Measurements from ENCODE around the gene TAS2R30.
"Not testable (repeated sequence)": the region's sequence is repeated elsewhere in the genome, so short reads cannot be mapped to it uniquely, and the experiment has no call there.

Gene TAS2R30

DNA sequence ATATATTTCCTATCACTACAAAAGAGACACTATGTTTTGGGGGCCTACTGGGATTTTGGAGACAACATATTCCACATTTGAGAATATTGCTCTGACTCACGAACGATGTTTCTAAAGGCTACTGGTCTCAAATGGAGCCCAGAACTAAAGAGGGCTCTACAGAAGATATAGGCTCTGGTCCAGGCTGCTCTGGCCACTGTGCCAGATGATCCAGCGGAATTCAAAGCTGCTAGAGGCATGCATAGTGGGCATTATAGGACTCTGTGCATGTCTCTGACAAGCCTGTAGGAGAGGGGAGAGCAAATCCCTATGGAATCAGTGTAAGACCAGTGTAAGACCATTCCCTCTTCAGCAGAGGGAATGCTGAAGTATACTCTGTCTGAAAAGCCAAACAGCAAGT lies 4.1 kb downstream of the TAS2R30 start:
- no peak for DNase-seq (ENCODE audit: low read depth)

DNA sequence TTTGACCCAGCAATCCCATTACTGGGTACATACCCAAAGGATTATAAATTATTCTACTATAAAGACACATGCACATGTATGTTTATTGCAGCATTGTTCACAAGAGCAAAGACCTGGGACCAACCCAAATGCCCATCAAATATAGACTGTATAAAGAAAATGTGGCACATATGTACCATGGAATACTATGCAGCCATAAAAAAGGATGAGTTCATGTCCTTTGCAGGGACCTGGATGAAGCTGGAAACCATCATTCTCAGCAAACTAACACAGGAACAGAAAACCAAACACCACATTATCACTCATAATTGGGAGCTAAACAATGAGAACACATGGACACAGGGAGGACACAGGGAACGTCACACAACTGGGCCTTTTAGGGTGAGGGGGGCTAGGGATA lies 20.3 kb downstream of the TAS2R30 start:
- DNase-seq (ENCODE audit: low read depth) = not testable (repeated sequence)

DNA sequence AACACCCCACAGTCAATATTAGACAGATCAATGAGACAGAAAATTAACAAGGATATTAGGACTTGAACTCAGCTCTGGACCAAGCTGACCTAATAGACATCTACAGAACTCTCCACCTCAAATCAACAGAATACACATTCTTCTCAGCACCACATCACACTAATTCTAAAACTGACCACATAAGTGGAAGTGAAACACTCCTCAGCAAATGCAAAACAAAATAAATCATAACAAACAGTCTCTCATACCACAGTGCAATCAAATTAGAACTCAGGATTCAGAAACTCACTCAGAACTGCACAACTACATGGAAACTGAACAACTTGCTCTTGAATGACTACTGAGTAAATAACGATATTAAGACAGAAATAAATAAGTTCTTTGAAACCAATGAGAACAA lies 23.2 kb downstream of the TAS2R30 start:
- DNase-seq (ENCODE audit: low read depth) = not testable (repeated sequence)

DNA sequence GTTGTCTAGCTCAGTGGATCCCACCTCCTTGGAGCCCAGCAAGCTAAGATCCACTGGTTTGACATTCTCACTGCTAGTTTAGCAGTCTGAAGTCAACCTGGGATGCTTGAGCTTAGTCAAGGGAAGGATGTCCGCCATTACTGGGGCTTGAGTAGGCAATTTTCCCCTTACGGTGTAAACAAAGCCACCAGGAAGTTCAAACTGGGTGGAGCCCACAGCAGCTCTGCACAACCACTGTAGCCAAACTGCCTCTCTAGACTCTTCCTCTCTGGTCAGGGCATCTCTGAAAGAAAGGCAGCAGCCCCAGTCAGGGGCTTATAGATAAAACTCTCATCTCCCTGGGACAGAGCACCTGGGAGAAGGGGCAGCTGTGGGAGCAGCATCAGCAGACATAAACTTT lies 25.6 kb downstream of the TAS2R30 start:
- DNase-seq (ENCODE audit: low read depth) = no peak

DNA sequence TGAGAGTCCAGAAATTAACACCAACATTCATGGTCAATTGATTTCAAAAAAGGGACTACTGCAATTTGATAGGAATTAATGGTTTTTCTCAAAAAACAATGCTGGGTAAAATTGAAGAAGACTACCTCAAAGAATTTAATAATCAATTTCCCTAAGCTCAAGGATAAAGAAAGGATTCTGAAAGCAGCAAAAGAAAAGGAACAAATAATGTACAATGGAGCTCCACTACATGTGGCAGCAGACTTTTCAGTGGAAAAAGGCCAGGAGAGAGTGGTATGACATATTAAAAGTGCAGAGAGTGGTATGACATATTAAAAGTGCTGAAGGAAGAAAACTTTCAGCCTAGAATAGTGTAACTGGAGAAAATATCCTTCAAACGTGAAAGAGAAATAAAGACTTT lies 26.7 kb downstream of the TAS2R30 start:
- DNase-seq (ENCODE audit: low read depth) = no peak

DNA sequence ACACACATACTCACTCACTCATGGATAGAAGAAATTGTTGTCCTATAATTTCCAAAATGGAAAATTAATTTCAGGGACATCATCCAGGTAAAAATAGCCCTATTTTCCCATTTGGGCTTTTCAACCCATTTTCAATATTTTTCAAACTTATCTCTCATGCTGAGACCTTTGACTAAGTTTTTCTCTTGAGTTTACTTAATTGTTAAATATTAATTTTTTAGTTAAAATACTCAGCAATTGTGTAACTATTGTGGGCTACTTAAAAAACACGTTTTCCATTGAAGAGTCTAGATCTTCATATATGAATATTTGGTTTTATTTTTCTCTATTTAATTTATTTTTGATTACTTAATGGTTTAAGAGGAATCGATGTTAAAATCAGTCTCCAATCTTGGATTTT lies 28.2 kb downstream of the TAS2R30 start:
- DNase-seq (ENCODE audit: low read depth) = no peak

DNA sequence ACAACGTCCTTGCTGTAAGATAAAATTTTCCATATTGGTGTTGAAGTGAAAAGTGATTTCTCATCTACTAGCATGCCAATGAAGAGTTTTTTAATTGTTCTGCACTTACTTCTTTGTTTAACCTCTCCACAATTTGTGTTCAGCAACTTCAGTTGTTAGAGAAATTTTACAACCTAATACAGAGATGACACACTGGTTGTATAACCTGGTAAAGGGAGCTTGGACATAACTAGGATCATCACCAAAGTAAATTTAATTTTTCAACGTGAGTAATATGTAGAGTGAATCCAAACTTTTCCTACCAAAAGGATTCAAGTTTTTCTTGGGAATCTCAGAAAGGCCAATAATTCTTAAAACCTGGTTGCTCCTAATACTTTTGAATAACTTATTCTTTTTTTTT lies 28.9 kb downstream of the TAS2R30 start:
- DNase-seq (ENCODE audit: low read depth) = no peak

DNA sequence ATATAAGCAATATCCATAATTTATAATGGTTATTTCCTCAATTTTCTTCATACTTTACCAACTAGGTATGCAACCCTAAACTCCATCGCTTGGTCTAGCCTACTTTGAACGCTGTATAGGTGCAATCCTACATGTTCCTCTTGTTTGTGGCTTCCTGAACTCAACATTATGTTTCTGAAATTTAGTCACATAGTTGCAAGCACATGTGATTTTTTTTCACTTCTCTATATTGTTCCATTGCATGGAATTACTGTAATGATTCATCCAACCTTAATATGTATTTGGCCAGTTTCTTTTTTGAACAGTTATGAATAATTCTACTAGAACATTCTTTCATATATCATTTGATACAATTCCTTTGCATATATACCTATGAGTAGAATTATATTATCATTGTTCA lies 39.5 kb downstream of the TAS2R30 start:
- DNase-seq (ENCODE audit: low read depth) = not testable (repeated sequence)

DNA sequence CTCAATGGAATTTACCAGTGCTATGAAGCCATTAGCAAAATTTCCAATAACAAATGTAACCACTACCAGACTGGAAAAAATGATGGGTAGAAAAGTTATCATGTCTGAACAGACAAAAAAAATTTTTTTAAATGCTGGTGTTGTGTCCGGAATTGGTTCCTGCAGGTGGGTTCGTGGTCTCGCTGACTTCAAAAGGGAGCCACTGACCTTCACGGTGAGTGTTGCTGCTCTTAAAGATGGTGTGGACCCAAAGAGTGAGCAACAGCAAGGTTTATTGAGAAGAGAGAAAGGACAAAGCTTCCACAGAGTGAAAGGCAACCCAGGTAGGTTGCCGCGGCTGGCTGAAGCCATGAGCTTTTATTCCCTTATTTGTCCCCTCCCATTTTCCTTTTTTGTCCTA lies 42.3 kb downstream of the TAS2R30 start, which contains the start of gene TAS2R43:
TAS2R43 (minus strand) TSS at position 186 of the 400 bp plus-strand sequence; CDS start at position 102, 84 bp downstream.
- no peak for DNase-seq (ENCODE audit: low read depth)

DNA sequence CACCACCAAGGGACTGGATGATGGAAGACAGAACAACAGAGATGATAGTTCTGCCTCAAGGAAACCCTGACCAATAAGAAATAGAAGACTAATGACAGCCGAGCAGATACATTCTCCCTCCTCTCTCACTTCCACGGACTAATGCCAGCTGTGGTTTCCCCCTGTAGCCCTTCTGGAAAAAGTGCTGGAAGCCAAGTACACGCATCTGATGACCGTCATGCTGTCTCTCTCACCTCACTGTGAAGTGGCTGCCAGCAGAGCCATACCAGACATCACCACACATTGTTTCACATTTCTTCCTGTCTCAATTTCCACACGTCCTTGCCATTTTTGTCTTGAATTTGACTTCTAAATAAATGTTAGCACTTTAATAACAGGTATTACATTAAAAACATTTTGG lies 45.2 kb downstream of the TAS2R30 start:
- DNase-seq (ENCODE audit: low read depth) = no peak

DNA sequence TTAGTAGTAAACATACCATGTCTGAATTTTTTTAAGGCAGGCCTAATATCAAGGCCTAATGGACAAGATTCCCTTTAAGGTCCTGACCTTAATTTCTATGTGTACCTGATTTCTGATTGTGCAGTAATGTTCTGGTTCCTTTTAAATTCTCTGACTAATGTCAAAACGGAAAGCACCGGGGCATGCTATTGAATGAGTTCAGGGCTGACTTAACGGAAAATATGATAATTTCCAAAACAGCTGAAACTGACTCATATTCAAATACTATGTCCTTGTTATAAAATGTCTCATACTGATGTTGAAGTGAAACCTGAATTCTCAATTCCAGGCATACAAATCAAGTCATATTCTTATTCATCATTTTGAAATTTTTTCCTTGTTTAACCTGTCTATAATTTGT lies 49.0 kb downstream of the TAS2R30 start:
- no peak for DNase-seq (ENCODE audit: low read depth)
